Liver (tissue), 9 donors: Measurements from ENCODE around the gene TMEM190. TPM values are rescaled to one million over a fixed set of nuclear protein-coding genes. Genes with fewer than 3 reads are reported as not detected.
A peak's percentile ranks its signal among the peaks of the same experiment; 100 is the strongest.
"Not testable (repeated sequence)": the region's sequence is repeated elsewhere in the genome, so short reads cannot be mapped to it uniquely, and the experiment has no call there.

Source experiments
- DNase-seq: peaks from one replicate; pipeline ENCODE4 v3.0.0-alpha.2; 2017; ENCODE audit warnings: low spot score
- H3K27ac ChIP-seq, 2 donors: one replicate each; pipeline ENCODE4 v1.7.0; 2013; ENCODE audit warnings: inconsistent platforms in 2 of 2, low read length in 2 of 2, control low read depth in 1 of 2, low read depth in 1 of 2, mild to moderate bottlenecking in 1 of 2
- H3K27me3 ChIP-seq, 4 donors: one replicate each; pipeline versions ENCODE4 v1.6.1 to v1.7.0; 2013; ENCODE audit warnings: low read length in 3 of 4, inconsistent platforms in 1 of 4, mild to moderate bottlenecking in 1 of 4, moderate library complexity in 1 of 4; ENCODE audit not compliant: control insufficient read depth in 4 of 4, insufficient read depth in 4 of 4
- H3K36me3 ChIP-seq, 4 donors: one replicate each; pipeline versions ENCODE4 v1.6.1 to v1.7.0; 2013; ENCODE audit warnings: low read length in 3 of 4, mild to moderate bottlenecking in 3 of 4, low read depth in 1 of 4, moderate library complexity in 1 of 4; ENCODE audit not compliant: control insufficient read depth in 4 of 4, insufficient read depth in 3 of 4
- H3K4me1 ChIP-seq, 4 donors: one replicate each; pipeline versions ENCODE4 v1.6.1 to v1.7.0; 2013; ENCODE audit warnings: low read length in 3 of 4, mild to moderate bottlenecking in 3 of 4, moderate library complexity in 1 of 4; ENCODE audit not compliant: control insufficient read depth in 4 of 4, insufficient read depth in 4 of 4
- H3K4me3 ChIP-seq, 3 donors: one replicate each; pipeline versions ENCODE4 v1.6.1 to v1.7.0; 2013; ENCODE audit warnings: low read length in 3 of 3, control low read depth in 1 of 3, low read depth in 1 of 3, mild to moderate bottlenecking in 1 of 3
- H3K9ac ChIP-seq, 2 donors: one replicate each; pipeline ENCODE4 v1.7.0; 2013; ENCODE audit warnings: low read length in 2 of 2, mild to moderate bottlenecking in 2 of 2, moderate library complexity in 2 of 2, control low read depth in 1 of 2, low read depth in 1 of 2
- H3K9me3 ChIP-seq, 4 donors: one replicate each; pipeline versions ENCODE4 v1.6.1 to v1.7.0; 2013; ENCODE audit warnings: low read length in 3 of 4; ENCODE audit not compliant: control insufficient read depth in 4 of 4
- ATF3 ChIP-seq: IDR thresholded peaks from 2 replicates; pipeline ENCODE4 v1.6.1; 2016; ENCODE audit warnings: antibody characterized with exemption
- EGR1 ChIP-seq, 2 donors: IDR thresholded peaks; 2 replicates each; pipeline ENCODE4 v1.6.1; 2016 to 2018; ENCODE audit warnings: antibody characterized with exemption in 2 of 2, low read depth in 2 of 2
- FOXA1 ChIP-seq: IDR thresholded peaks from 2 replicates; pipeline ENCODE4 v1.6.1; 2016; ENCODE audit warnings: antibody characterized with exemption
- GABPA ChIP-seq, 2 donors: IDR thresholded peaks in 1 of 2; conservative IDR thresholded peaks in 1 of 2; 2 replicates each; pipeline ENCODE4 v1.6.1; 2016; ENCODE audit warnings: antibody characterized with exemption in 2 of 2, mild to moderate bottlenecking in 1 of 2, moderate library complexity in 1 of 2
- HNF4A ChIP-seq, 2 donors: conservative IDR thresholded peaks; 2 replicates each; pipeline ENCODE4 v1.6.1; 2016; ENCODE audit warnings: antibody characterized with exemption in 2 of 2, mild to moderate bottlenecking in 2 of 2
- HNF4G ChIP-seq: IDR thresholded peaks from 2 replicates; pipeline ENCODE4 v1.6.1; 2016; ENCODE audit warnings: antibody characterized with exemption
- JUND ChIP-seq, 2 donors: IDR thresholded peaks; 2 replicates each; pipeline ENCODE4 v1.6.1; 2016; ENCODE audit warnings: antibody characterized with exemption in 2 of 2
- MAX ChIP-seq: IDR thresholded peaks from 2 replicates; pipeline ENCODE4 v1.6.1; 2016; ENCODE audit warnings: antibody characterized with exemption
- RAD21 ChIP-seq, 2 donors: IDR thresholded peaks; 2 replicates each; pipeline ENCODE4 v1.6.1; 2016; ENCODE audit warnings: antibody characterized with exemption in 2 of 2, mild to moderate bottlenecking in 2 of 2
- RXRA ChIP-seq, 2 donors: IDR thresholded peaks; 2 replicates each; pipeline ENCODE4 v1.6.1; 2017 to 2018; ENCODE audit warnings: antibody characterized with exemption in 2 of 2, mild to moderate bottlenecking in 1 of 2
- SP1 ChIP-seq: IDR thresholded peaks from 2 replicates; pipeline ENCODE4 v1.6.1; 2018; ENCODE audit warnings: antibody characterized with exemption, mild to moderate bottlenecking
- TAF1 ChIP-seq: conservative IDR thresholded peaks from 2 replicates; pipeline ENCODE4 v1.6.1; 2016; ENCODE audit warnings: antibody characterized with exemption, mild to moderate bottlenecking
- ZBTB33 ChIP-seq: IDR thresholded peaks from 2 replicates; pipeline ENCODE4 v1.6.1; 2016; ENCODE audit warnings: antibody characterized with exemption
- WGBS: extraction: QIAGEN DNeasy Blood & Tissue Kit; methylation state at CpG from one replicate; pipeline ENCODE4 v1.1.7; 2013; 5-methylcytosine and 5-hydroxymethylcytosine counted together
- polyA plus RNA-seq, 2 donors: library from polyadenylated mRNA; stranded (reverse) in 1 of 2; unstranded in 1 of 2; fragments of 200-250 nt in 1 of 2; fragments of >200 nt in 1 of 2; fragmentation: Nextera tagmentation in 1 of 2; extraction: Ambion mirVana in 1 of 2; gene quantifications; one replicate each; pipeline versions ENCODE4 v1.2.1 to v1.2.3, GENCODE V29; 2013 to 2015
- total RNA-seq, 2 donors: library from RNA; depleted of rRNA; stranded (reverse); fragments of >200 nt; gene quantifications; one replicate each; pipeline ENCODE4 v1.2.3, GENCODE V29; 2014
- donor health status: healthy.
- donor health status: healthy.
- donor health status: healthy.
- donor health status: healthy.
- donor health status: healthy.

The TMEM190 gene
- total and polyA plus RNA-seq, 4 donors: not detected

- TF ChIP-seq SP1 (peak; percentile 90), JUND (IDR thresholded peaks at IDR 0.05) (no peak), ATF3 (no peak), HNF4A (conservative IDR thresholded peaks at IDR 0.05) (peak in 1 of 2 donors; percentile 4), FOXA1 (no peak), GABPA (IDR thresholded peaks at IDR 0.05 in 1 of 2, conservative IDR thresholded peaks at IDR 0.05 in 1 of 2) (peak in 1 of 2 donors; percentile 83)
These were observed 31.3 kb downstream of the TMEM190 start (continued) for GRCh38 chr19:55407800-55408532.

DNA sequence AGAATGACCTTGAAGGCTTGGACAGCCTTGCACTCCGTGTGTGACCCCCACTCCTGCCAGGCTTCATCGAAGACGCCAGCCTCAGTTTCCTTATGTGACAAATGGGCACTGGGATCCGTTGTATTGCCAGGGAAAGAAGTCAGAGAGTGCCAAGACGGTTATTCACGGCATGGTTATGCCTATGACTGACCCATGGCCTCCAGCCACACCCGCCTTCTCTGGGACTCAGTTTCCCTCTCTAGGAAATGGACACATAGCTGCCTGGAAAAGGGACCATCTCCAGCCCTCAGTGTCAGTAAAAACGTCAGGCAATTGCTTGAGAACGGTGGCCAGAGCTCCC is 31.9 kb downstream of the TMEM190 start:
- no peak overlapping the region for H3K9ac ChIP-seq
- WGBS: 69% methylated on average over 9 of the region's 9 CpGs
- H3K4me1 ChIP-seq: peaks cover 0 to 4% (median 2%) of the 10 kb centered on the region in 4 donors
- H3K9me3 ChIP-seq: no peaks in the 10 kb centered on the region
- H3K27ac ChIP-seq: peak overlapping the region; percentile 62 to 96
- peaks cover 0 to 4% (median 2%) of the 10 kb centered on the region in 4 donors for H3K36me3 ChIP-seq
- H3K27me3 ChIP-seq: no peaks in the 10 kb centered on the region
- DNase-seq: no peak
- peak overlapping the region; percentile 2 to 49 (median 24) for H3K4me3 ChIP-seq
- TF ChIP-seq RXRA (IDR thresholded peaks at IDR 0.05) (peak in 1 of 2 donors; percentile 3), SP1 (no peak)

- not testable (repeated sequence) for H3K27me3 ChIP-seq, H3K36me3 ChIP-seq, DNase-seq, H3K4me3 ChIP-seq, H3K9me3 ChIP-seq, H3K9ac ChIP-seq, H3K4me1 ChIP-seq, H3K27ac ChIP-seq
- 96% methylated on average over 8 of the region's 8 CpGs for WGBS
These were observed 32.6 kb downstream of the TMEM190 start for GRCh38 chr19:55409179-55409578.

DNA sequence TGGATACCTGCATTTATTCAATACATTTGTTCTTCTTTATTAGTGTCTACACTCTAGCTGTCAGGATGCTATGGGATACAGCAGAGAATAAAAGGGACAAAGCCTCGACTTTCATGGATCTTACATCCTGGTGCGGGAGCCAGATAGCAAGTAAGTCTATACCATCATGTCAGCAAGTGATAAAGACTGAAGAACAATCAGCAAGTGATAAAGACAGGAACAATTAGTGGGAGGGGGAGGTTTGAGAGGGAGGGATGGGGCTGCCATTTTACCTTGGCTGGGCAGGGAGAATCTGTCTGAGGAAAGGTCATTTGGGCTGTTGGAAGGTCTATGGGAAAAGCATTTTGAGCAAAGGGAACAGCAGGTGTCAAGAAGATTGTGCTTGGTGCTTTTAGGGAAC is 33.5 kb downstream of the TMEM190 start:
- Histone ChIP-seq H3K9ac (no peak overlapping the region), H3K9me3 (no peaks in the 10 kb centered on the region), H3K4me1 (peaks cover 0 to 4% (median 2%) of the 10 kb centered on the region in 4 donors), H3K36me3 (peaks cover 0 to 2% (median 0%) of the 10 kb centered on the region in 4 donors), H3K4me3 (no peak overlapping the region), H3K27ac (no peak overlapping the region), H3K27me3 (no peaks in the 10 kb centered on the region)
- WGBS: 89% methylated on average over 2 of the region's 2 CpGs
- DNase-seq: no peak
- TF ChIP-seq JUND (IDR thresholded peaks at IDR 0.05) (no peak), RAD21 (IDR thresholded peaks at IDR 0.05) (no peak), SP1 (no peak), ZBTB33 (no peak), HNF4A (conservative IDR thresholded peaks at IDR 0.05) (no peak), TAF1 (no peak), RXRA (IDR thresholded peaks at IDR 0.05) (no peak), FOXA1 (no peak), HNF4G (no peak), MAX (no peak), EGR1 (IDR thresholded peaks at IDR 0.05; ENCODE audit: low read depth in 2 of 2) (no peak)
